Natural killer cell (primary cell): ENCODE measurements around the gene PITPNB. TPM values are rescaled to one million over a fixed set of nuclear protein-coding genes. Genes with fewer than 3 reads are reported as not detected.
A peak's percentile ranks its signal among the peaks of the same experiment; 100 is the strongest.

Experiments used
- ATAC-seq, 3 donors: fragments of 150-1000 bp in 2 of 3; fragments of 200-7000 bp in 1 of 3; cut with Tn5 transposase; 1 replicate in 1 of 3; 2 replicates in 2 of 3; pipeline ENCODE4 v1.10.0; 2021; ENCODE audit warnings: mild to moderate bottlenecking in 2 of 3, moderate library complexity in 2 of 3
- DNase-seq, 2 donors: peaks; one replicate each; pipeline versions ENCODE4 v3.0.0 to v3.0.0-alpha.2; 2013 to 2021; ENCODE audit warnings: mixed read lengths in 1 of 2
- H3K27ac ChIP-seq: one replicate; pipeline ENCODE4 v1.5.1; 2013; ENCODE audit warnings: mild to moderate bottlenecking, low read length
- H3K27me3 ChIP-seq: one replicate; pipeline ENCODE4 v1.6.1; 2013; ENCODE audit warnings: low read length; ENCODE audit not compliant: control insufficient read depth, insufficient read depth
- H3K36me3 ChIP-seq: one replicate; pipeline ENCODE4 v1.6.1; 2013; ENCODE audit warnings: low read length; ENCODE audit not compliant: control insufficient read depth, insufficient read depth
- H3K4me1 ChIP-seq: one replicate; pipeline ENCODE4 v1.6.1; 2013; ENCODE audit warnings: low read length; ENCODE audit not compliant: control insufficient read depth, insufficient read depth
- H3K4me3 ChIP-seq: one replicate; pipeline ENCODE4 v1.5.1; 2013; ENCODE audit warnings: low read length
- H3K9me3 ChIP-seq: one replicate; pipeline ENCODE4 v1.6.1; 2013; ENCODE audit warnings: low read length; ENCODE audit not compliant: control insufficient read depth, insufficient read depth
- H3K27ac Mint-ChIP-seq, 2 donors: one replicate each; pipeline ENCODE4 v1.8.0; 2022; ENCODE audit warnings: mild to moderate bottlenecking in 2 of 2, mixed read lengths in 2 of 2, moderate library complexity in 1 of 2
- H3K27me3 Mint-ChIP-seq, 2 donors: one replicate each; pipeline ENCODE4 v1.8.0; 2022; ENCODE audit warnings: low read depth in 2 of 2, mixed read lengths in 2 of 2
- H3K36me3 Mint-ChIP-seq: one replicate; pipeline ENCODE4 v1.8.0; 2022; ENCODE audit warnings: mixed read lengths
- H3K4me1 Mint-ChIP-seq, 2 donors: one replicate each; pipeline ENCODE4 v1.8.0; 2022; ENCODE audit warnings: mixed read lengths in 2 of 2
- H3K4me3 Mint-ChIP-seq: one replicate; pipeline ENCODE4 v1.8.0; 2022; ENCODE audit warnings: mild to moderate bottlenecking, moderate library complexity, mixed read lengths
- H3K9me3 Mint-ChIP-seq, 2 donors: one replicate each; pipeline ENCODE4 v1.8.0; 2022; ENCODE audit warnings: mixed read lengths in 2 of 2
- CTCF ChIP-seq: fragments of 200-600 bp; IDR thresholded peaks from one replicate; pipeline ENCODE4 v1.8.0; 2022; ENCODE audit warnings: antibody characterized with exemption
- WGBS: methylation state at CpG from one replicate; pipeline ENCODE4 v1.1.7; 2013; ENCODE audit warnings: missing lambda C conversion rate; ENCODE audit not compliant: insufficient coverage; 5-methylcytosine and 5-hydroxymethylcytosine counted together
- intact Hi-C: fragments of 100-400 bp; cut with micrococcal nuclease; formaldehyde crosslinking; loops from one replicate; pipeline ENCODE4 v1.14.2; 2022
- total RNA-seq, 4 donors: library from RNA; stranded (reverse); fragments of 120-200 nt in 1 of 4; gene quantifications; one replicate each; pipeline versions ENCODE4 v1.2.3 to v1.2.4, GENCODE V29; 2013 to 2022

PITPNB gene
- total RNA-seq, 3 donors from 2014 or later (not counting 1 experiment from before 2014, with no cell fraction given), result 58.4 to 77.7 (median 65.1) TPM

GRCh38 chr22:27885977-27886842, 32.8 kb downstream of the PITPNB start:
- peaks cover 6% of the 10 kb centered on the region for H3K36me3 Mint-ChIP-seq
- no peaks in the 10 kb centered on the region for H3K9me3 ChIP-seq
- H3K36me3 ChIP-seq, result peaks cover 34% of the 10 kb centered on the region
- H3K4me1 Mint-ChIP-seq, result peaks cover 0 to 5% of the 10 kb centered on the region in 2 donors
- no peaks in the 10 kb centered on the region for H3K27me3 Mint-ChIP-seq
- peak; percentile 96 for TF ChIP-seq CTCF
- H3K4me3 Mint-ChIP-seq, result no peak overlapping the region
- no peaks in the 10 kb centered on the region for H3K4me1 ChIP-seq
- no peaks in the 10 kb centered on the region for H3K9me3 Mint-ChIP-seq
- ATAC-seq, result peak; percentile 57 to 73 (median 65)
- peak in 1 of 2 donors; percentile 67 for DNase-seq
- H3K4me3 ChIP-seq, result no peak overlapping the region
- intact Hi-C loops, result loop anchor here (1.0 to 10.0 kb wide), 3 partner anchors 123 to 709 kb away; no protein-coding TSS in a partner anchor
- peak overlapping the region in 1 of 2 donors; percentile 50 for H3K27ac Mint-ChIP-seq
- no peak overlapping the region for H3K27ac ChIP-seq
- WGBS, result 100% methylated on average over 1 of the region's 3 CpGs
- H3K27me3 ChIP-seq, result no peaks in the 10 kb centered on the region

GRCh38 chr22:27883656-27884350, 35.3 kb downstream of the PITPNB start:
- ATAC-seq, result no peak
- H3K4me1 Mint-ChIP-seq, result peaks cover 5 to 12% of the 10 kb centered on the region in 2 donors
- no peaks in the 10 kb centered on the region for H3K27me3 ChIP-seq
- H3K27ac ChIP-seq, result no peak overlapping the region
- DNase-seq, result no peak
- H3K4me3 ChIP-seq, result no peak overlapping the region
- no peaks in the 10 kb centered on the region for H3K9me3 ChIP-seq
- H3K36me3 ChIP-seq, result peaks cover 21% of the 10 kb centered on the region
- H3K4me3 Mint-ChIP-seq, result no peak overlapping the region
- 93% methylated on average over 5 of the region's 5 CpGs for WGBS
- H3K4me1 ChIP-seq, result no peaks in the 10 kb centered on the region
- H3K27ac Mint-ChIP-seq, result no peak overlapping the region
- H3K27me3 Mint-ChIP-seq, result no peaks in the 10 kb centered on the region
- H3K9me3 Mint-ChIP-seq, result no peaks in the 10 kb centered on the region
- intact Hi-C loops, result loop anchor here (10.0 kb wide), 2 partner anchors 561 to 711 kb away; no protein-coding TSS in a partner anchor
- peaks cover 6% of the 10 kb centered on the region for H3K36me3 Mint-ChIP-seq
- TF ChIP-seq CTCF, result no peak

- H3K27me3 ChIP-seq, result no peaks in the 10 kb centered on the region
- H3K4me3 ChIP-seq, result no peak overlapping the region
- Mint-ChIP-seq H3K36me3 (no peaks in the 10 kb centered on the region), H3K9me3 (no peaks in the 10 kb centered on the region), H3K27ac (no peak overlapping the region), H3K4me1 (peaks cover 8 to 14% of the 10 kb centered on the region in 2 donors), H3K4me3 (no peak overlapping the region), H3K27me3 (no peaks in the 10 kb centered on the region)
- intact Hi-C loops, result loop anchor here (10.0 kb wide), 2 partner anchors 562 to 712 kb away; no protein-coding TSS in a partner anchor
- ATAC-seq (no peak), DNase-seq (no peak)
- no peak overlapping the region for H3K27ac ChIP-seq
- 85% methylated on average over 6 of the region's 6 CpGs for WGBS
- H3K36me3 ChIP-seq, result peaks cover 13% of the 10 kb centered on the region
- H3K9me3 ChIP-seq, result no peaks in the 10 kb centered on the region
- H3K4me1 ChIP-seq, result no peaks in the 10 kb centered on the region
- TF ChIP-seq CTCF, result no peak
These were observed 36.4 kb downstream of the PITPNB start for GRCh38 chr22:27882507-27883290.
